Sigmoid colon (tissue), 7 donors: ENCODE results near the gene MCOLN3. TPM values are rescaled to one million over a fixed set of nuclear protein-coding genes. Genes with fewer than 3 reads are reported as not detected.

Experiments used
- DNase-seq: peaks from one replicate; pipeline ENCODE4 v3.0.0-alpha.2; 2019
- H3K27ac ChIP-seq, 4 donors: fragments of 200-600 bp; sonication (generic); one replicate each; pipeline ENCODE4 v1.5.1; 2016 to 2019; ENCODE audit warnings: mild to moderate bottlenecking in 1 of 4
- H3K27me3 ChIP-seq, 3 donors: fragments of 200-600 bp; sonication (generic); one replicate each; pipeline ENCODE4 v1.5.1; 2019; ENCODE audit warnings: mild to moderate bottlenecking in 1 of 3
- H3K36me3 ChIP-seq, 4 donors: fragments of 200-600 bp; sonication (generic); one replicate each; pipeline ENCODE4 v1.5.1; 2016 to 2019
- H3K4me1 ChIP-seq, 4 donors: fragments of 200-600 bp; sonication (generic); one replicate each; pipeline ENCODE4 v1.5.1; 2017 to 2019
- H3K4me3 ChIP-seq, 4 donors: fragments of 200-600 bp; sonication (generic); one replicate each; pipeline ENCODE4 v1.5.1; 2017 to 2019; ENCODE audit warnings: mild to moderate bottlenecking in 2 of 4, moderate library complexity in 1 of 4
- H3K9me3 ChIP-seq, 4 donors: fragments of 200-600 bp in 3 of 4; sonication (generic) in 3 of 4; one replicate each; pipeline versions ENCODE4 v1.5.1 to v1.6.1; 2013 to 2019
- EP300 ChIP-seq, 4 donors: sonication (generic); formaldehyde crosslinking; IDR thresholded peaks; one replicate each; pipeline ENCODE4 v1.6.1; 2017; ENCODE audit warnings: antibody characterized with exemption in 4 of 4
- POLR2A ChIP-seq, 2 donors: fragments of 450-650 bp; IDR thresholded peaks; one replicate each; pipeline ENCODE4 v1.6.1; 2016; ENCODE audit warnings: antibody characterized with exemption in 2 of 2, mild to moderate bottlenecking in 2 of 2, moderate library complexity in 2 of 2
- POLR2AphosphoS5 ChIP-seq, 4 donors: sonication (generic); formaldehyde crosslinking; IDR thresholded peaks; one replicate each; pipeline ENCODE4 v1.6.1; 2017; ENCODE audit warnings: antibody characterized with exemption in 4 of 4
- WGBS, 2 donors: extraction: QIAGEN DNeasy Blood & Tissue Kit; methylation state at CpG; one replicate each; pipeline ENCODE4 v1.1.7; 2013; 5-methylcytosine and 5-hydroxymethylcytosine counted together
- intact Hi-C: fragments of 100-400 bp; cut with DNase I; formaldehyde crosslinking; loops from one replicate; pipeline ENCODE4 v1.15.1; 2023
- polyA plus RNA-seq, 3 donors: library from polyadenylated mRNA; stranded (reverse); fragments of 200-250 nt; gene quantifications; one replicate each; pipeline ENCODE4 v1.2.3, GENCODE V29; 2013
- total RNA-seq, 4 donors: library from RNA; depleted of rRNA; stranded (reverse); fragments of >200 nt; gene quantifications; one replicate each; pipeline ENCODE4 v1.1.0, GENCODE V29; 2016
- TF ChIP-seq, protein P1 (sequence below), 4 experiments: fragments of 450-650 bp in 3 of 4; fragments of 200-600 bp in 1 of 4; IDR thresholded peaks; one replicate each; pipeline ENCODE4 v1.5.1; 2016 to 2019; ENCODE audit warnings: antibody characterized with exemption in 4 of 4, mild to moderate bottlenecking in 3 of 4, moderate library complexity in 2 of 4
- donor health status: healthy with polysubstance abuse.
- donor health status: Bipolar disorder and iron deficiency.
- donor health status: healthy.

The MCOLN3 gene
- total and polyA plus RNA-seq, 7 donors: 0.23 to 10.8 (median 1.6) TPM

GRCh38 chr1:85062425-85063026, 14.2 kb upstream of the MCOLN3 start:
- TF ChIP-seq EP300 (IDR thresholded peaks at IDR 0.05) (no peak), POLR2AphosphoS5 (IDR thresholded peaks at IDR 0.05) (no peak), POLR2A (IDR thresholded peaks at IDR 0.05) (no peak)
- TF ChIP-seq, protein P1, sequence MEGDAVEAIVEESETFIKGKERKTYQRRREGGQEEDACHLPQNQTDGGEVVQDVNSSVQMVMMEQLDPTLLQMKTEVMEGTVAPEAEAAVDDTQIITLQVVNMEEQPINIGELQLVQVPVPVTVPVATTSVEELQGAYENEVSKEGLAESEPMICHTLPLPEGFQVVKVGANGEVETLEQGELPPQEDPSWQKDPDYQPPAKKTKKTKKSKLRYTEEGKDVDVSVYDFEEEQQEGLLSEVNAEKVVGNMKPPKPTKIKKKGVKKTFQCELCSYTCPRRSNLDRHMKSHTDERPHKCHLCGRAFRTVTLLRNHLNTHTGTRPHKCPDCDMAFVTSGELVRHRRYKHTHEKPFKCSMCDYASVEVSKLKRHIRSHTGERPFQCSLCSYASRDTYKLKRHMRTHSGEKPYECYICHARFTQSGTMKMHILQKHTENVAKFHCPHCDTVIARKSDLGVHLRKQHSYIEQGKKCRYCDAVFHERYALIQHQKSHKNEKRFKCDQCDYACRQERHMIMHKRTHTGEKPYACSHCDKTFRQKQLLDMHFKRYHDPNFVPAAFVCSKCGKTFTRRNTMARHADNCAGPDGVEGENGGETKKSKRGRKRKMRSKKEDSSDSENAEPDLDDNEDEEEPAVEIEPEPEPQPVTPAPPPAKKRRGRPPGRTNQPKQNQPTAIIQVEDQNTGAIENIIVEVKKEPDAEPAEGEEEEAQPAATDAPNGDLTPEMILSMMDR (IDR thresholded peaks at IDR 0.05): no peak
- H3K27me3 ChIP-seq: no peaks in the 10 kb centered on the region
- H3K9me3 ChIP-seq: no peaks in the 10 kb centered on the region
- H3K36me3 ChIP-seq: no peaks in the 10 kb centered on the region
- 23 to 35% methylated on average over 7 of the region's 7 CpGs for WGBS, 2 donors
- peaks cover 0 to 10% (median 4%) of the 10 kb centered on the region in 4 donors for H3K4me1 ChIP-seq
- DNase-seq: no peak
- H3K27ac ChIP-seq: peak overlapping the region in 3 of 4 donors; percentile 73 to 79 (median 75)
- intact Hi-C loops: loop anchor here (5.0 kb wide), 1 partner anchor 180 kb away; no protein-coding TSS in a partner anchor
- H3K4me3 ChIP-seq: peak overlapping the region; percentile 17 to 60 (median 54)

DNA sequence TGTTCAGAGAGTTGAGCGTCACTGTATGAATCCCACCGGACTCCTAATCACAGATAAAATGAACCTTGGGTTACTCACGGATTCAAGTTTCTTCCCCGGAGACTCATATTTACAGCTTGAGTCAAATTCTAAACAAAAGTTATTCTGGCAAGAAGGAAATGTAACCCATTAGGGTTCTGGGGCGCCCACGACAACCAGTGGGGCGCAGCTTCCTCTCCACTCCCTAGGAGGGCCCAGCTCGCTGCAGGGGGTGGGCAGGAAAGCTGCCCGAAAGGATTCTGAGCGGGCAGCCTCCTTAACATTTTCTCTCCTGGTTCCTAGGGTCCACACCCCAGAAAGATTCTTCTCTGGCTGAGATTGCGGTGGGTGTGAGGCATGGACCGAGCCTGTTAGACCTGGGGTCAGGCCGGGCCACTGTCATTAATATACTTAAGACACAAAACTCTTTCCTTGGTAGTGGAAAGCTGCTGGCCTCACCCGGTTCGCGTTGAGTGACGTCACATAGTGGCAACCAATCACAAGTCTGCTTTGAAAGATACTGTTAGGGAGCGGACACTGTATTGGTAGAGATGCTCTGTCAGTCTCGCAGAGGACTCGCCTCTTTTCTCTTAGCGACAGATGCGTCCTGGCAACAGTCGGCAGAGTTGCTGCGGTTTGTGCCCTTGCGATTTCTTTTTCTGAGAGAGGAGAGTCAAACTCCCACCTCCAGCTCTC, 13.6 kb upstream of the MCOLN3 start:
- intact Hi-C loops: loop anchor here (5.0 kb wide), 1 partner anchor 180 kb away; no protein-coding TSS in a partner anchor
- Histone ChIP-seq H3K9me3 (no peaks in the 10 kb centered on the region), H3K4me1 (peaks cover 0 to 10% (median 4%) of the 10 kb centered on the region in 4 donors), H3K4me3 (peak overlapping the region; percentile 23 to 60 (median 54)), H3K27ac (peak overlapping the region; percentile 33 to 79 (median 74)), H3K27me3 (no peaks in the 10 kb centered on the region), H3K36me3 (no peaks in the 10 kb centered on the region)
- peak; percentile 97 for DNase-seq
- TF ChIP-seq, protein P1 (IDR thresholded peaks at IDR 0.05): no peak
- peak in 1 of 4 donors; percentile 55 for TF ChIP-seq POLR2AphosphoS5 (IDR thresholded peaks at IDR 0.05)
- TF ChIP-seq EP300 (IDR thresholded peaks at IDR 0.05): no peak
- no peak for TF ChIP-seq POLR2A (IDR thresholded peaks at IDR 0.05)
- WGBS, 2 donors: 4 to 9% methylated on average over 25 of the region's 25 CpGs

- no peak overlapping the region for H3K27ac ChIP-seq
- no peaks in the 10 kb centered on the region for H3K27me3 ChIP-seq
- no peaks in the 10 kb centered on the region for H3K9me3 ChIP-seq
- peaks cover 0 to 10% (median 4%) of the 10 kb centered on the region in 4 donors for H3K4me1 ChIP-seq
- no peaks in the 10 kb centered on the region for H3K36me3 ChIP-seq
- DNase-seq: no peak
- H3K4me3 ChIP-seq: no peak overlapping the region
- intact Hi-C loops: loop anchor here (5.0 kb wide), 1 partner anchor 182 kb away; no protein-coding TSS in a partner anchor
- WGBS, 2 donors: 74 to 77% methylated on average over 2 of the region's 2 CpGs
- TF ChIP-seq, protein P1 (IDR thresholded peaks at IDR 0.05): no peak
- no peak for TF ChIP-seq POLR2AphosphoS5 (IDR thresholded peaks at IDR 0.05)
- TF ChIP-seq EP300 (IDR thresholded peaks at IDR 0.05): no peak
- TF ChIP-seq POLR2A (IDR thresholded peaks at IDR 0.05): no peak
Observed at GRCh38 chr1:85060038-85060437, 11.7 kb upstream of the MCOLN3 start.

- H3K4me1 ChIP-seq: peaks cover 0 to 10% (median 4%) of the 10 kb centered on the region in 4 donors
- H3K27me3 ChIP-seq: no peaks in the 10 kb centered on the region
- intact Hi-C loops: no loop called here
- no peak overlapping the region for H3K27ac ChIP-seq
- H3K9me3 ChIP-seq: no peaks in the 10 kb centered on the region
- TF ChIP-seq, protein P1 (IDR thresholded peaks at IDR 0.05): no peak
- no peak for TF ChIP-seq POLR2A (IDR thresholded peaks at IDR 0.05)
- H3K36me3 ChIP-seq: no peaks in the 10 kb centered on the region
- WGBS, 2 donors: 91 to 96% methylated on average over 2 of the region's 2 CpGs
- no peak overlapping the region for H3K4me3 ChIP-seq
- no peak for DNase-seq
Observed at GRCh38 chr1:85059563-85059962, 11.3 kb upstream of the MCOLN3 start.
